ENCODE measurements around the gene HSF2.
"Not testable (repeated sequence)": the region's sequence is repeated elsewhere in the genome, so short reads cannot be mapped to it uniquely, and the experiment has no call there.

The HSF2 gene

DNA sequence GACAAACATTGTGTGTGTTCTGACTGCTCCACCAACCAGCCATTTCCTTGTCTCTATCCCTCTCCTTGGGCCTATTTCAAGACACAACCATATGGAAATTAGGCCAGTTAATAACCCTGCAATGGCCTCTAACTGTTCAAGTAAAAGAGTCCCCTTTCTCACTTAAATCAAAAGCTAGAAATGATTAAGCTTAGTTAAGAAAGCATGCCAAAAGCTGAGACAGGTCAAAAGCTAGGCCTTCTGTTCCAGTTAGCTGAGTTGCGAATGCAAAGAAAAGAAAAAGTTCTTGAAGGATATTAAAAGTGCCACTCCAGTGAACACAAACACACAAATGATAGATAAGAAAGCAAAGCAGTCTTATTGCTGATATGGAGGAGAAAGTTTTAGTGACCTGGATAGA lies 49.6 kb downstream of the HSF2 start:
- in situ Hi-C loops (cut with MboI; ENCODE audit: low sequenced_read_pairs): no loop called here

DNA sequence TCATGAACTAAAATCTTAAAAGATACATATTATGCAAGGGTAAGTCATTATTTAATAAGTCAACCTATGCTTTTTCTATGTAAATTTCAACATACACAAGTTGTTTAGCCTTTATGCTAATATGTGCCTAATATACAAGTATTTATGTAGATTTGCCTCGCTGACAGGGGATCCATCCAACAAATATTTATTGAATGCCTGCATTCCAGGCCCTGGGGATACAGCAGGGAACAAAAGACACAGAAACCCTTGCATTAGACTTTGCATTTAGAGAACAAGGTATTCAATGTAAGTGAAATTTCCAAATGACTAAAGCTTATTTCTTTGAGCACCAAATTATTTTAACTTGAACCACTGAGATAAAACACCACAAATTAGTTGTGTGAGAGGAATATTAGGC lies 53.1 kb downstream of the HSF2 start:
- in situ Hi-C loops (cut with MboI; ENCODE audit: low sequenced_read_pairs): no loop called here

- in situ Hi-C loops (cut with MboI; ENCODE audit: low sequenced_read_pairs): no loop called here
Observed at GRCh38 chr6:122454673-122455072, 55.2 kb downstream of the HSF2 start.

DNA sequence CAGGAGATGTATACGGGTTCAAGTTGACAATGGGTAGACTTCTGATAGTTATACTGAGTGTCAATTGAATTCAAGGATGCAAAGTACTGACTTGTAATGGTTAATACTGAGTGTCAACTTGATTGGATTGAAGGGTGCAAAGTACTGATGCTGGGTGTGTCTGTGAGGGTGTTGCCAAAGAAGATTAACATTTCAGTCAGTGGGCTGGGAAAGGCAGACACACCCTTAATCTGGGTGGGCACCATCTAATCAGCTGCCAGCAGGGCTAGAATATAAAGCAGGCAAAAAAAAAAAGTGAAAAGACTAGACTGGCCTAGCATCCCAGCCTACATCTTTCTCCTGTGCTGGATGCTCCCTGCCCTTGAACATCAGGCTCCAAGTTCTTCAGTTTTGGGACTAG lies 55.7 kb downstream of the HSF2 start:
- in situ Hi-C loops (cut with MboI; ENCODE audit: low sequenced_read_pairs): not testable (repeated sequence)

DNA sequence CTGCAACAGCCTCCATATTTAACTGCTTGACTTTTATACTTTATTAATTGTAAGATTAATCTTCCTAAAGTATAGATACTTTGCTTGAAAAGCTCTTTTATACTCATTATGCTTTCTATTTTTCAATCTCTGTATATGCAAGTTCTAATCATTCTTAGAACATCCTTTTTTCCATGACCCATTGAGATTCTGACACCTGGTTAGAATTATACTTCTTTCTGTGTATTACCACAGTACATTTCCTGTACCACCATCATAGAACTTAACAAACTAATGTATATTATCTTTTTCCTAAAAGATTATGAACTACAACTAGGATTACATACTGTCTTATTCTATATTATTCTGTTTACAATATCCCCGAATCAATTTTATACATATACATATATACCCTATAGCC lies 58.6 kb downstream of the HSF2 start:
- in situ Hi-C loops (cut with MboI; ENCODE audit: low sequenced_read_pairs): no loop called here

DNA sequence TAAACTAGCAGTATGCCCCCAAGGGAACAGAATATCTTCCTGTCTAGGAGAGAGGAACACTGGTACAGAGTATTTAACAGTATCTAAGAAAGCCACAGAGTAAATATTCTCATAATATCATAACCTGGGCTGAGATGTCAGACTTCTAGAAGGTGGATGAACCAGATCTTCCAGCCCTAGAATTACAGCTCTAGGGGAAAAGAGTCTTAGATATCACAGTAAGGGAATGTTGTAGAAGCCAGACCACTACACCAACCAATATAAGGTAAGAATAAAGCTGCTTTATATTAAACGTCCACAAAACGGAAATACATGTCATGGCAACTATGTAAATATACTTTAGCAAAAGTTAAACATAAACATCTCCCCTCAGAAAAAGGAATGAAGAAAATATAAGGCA lies 59.8 kb downstream of the HSF2 start:
- in situ Hi-C loops (cut with MboI; ENCODE audit: low sequenced_read_pairs): no loop called here

DNA sequence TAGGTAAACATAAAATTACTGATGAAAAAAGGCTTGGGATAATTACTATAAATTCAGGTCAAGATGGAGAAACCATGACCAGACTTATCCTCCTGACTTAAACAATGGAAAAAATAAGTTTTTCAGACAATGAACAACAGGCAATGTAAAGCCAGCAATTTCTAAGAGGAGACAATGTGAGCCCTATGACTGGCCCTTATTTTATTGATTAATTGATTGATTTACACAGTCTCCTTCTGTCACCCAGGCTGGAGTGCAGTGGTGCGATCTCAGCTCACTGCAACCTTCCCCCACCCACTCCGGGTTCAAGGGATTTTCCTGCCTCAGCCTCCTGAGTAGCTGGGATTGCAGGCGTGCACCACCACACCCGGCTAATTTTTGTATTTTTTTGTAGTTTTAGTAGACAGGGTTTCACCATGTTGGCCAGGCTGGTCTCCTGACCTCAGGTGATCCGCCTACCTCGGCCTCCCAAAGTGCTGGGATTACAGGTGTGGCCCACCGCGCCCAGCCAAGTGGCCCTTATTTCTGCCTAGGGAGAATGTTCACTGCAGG lies 60.5 kb downstream of the HSF2 start:
- in situ Hi-C loops (cut with MboI; ENCODE audit: low sequenced_read_pairs): not testable (repeated sequence)

GRCh38 chr6:122461885-122462284 lies 62.4 kb downstream of the HSF2 start:
- in situ Hi-C loops (cut with MboI; ENCODE audit: low sequenced_read_pairs): no loop called here

DNA sequence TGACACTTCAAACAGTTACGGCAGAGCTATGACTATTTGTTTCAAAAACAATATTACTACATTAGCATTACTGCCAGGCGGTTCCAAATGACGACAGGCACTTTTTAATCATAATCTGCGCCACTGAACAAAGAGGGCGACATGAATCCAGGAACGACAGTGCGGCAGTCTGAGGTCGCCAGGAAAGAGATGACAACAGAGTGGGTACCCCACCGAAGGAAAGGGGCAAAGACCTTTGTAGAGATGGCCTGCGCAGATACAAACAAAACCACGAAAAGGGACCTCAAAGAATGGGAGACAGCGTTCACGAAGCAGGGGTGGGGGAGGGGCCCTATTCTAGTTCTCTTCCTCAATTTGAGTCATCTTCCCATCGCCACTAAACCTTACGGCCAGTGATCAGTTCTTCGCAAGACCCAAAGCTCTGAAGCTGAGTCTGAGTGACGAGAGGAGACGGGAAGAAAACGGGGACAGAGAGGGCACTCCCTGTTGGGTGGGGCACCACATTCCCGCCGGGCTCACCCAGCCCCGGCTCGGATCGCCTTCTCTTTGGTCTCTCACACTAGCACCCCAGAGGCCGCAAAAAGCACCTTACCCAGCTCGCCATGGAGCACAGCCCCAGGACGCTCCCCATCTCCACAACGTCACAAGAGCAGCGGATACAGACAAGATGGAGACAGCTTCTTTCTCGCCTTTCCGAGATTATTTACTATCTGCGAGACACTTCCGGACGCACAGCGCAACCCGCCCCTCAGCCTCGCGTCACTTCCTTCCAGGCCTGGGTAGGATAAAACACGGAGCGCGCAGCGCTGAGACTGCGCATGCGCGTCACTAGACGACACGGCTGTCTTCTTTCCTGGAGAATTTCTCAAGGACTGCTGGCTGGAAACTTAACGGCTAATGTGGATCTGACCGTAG lies 71.9 kb downstream of the HSF2 start, which contains the start of gene SERINC1:
TSS of gene SERINC1 (minus strand) at position 701 of the 915 bp plus-strand sequence. CDS start at position 631, 70 bp downstream.
- in situ Hi-C loops (cut with MboI; ENCODE audit: low sequenced_read_pairs): no loop called here

- in situ Hi-C loops (cut with MboI; ENCODE audit: low sequenced_read_pairs): no loop called here
Observed at GRCh38 chr6:122472022-122472340, 72.5 kb downstream of the HSF2 start.

- in situ Hi-C loops (cut with MboI; ENCODE audit: low sequenced_read_pairs): no loop called here
Observed at GRCh38 chr6:122476131-122476530, 76.7 kb downstream of the HSF2 start.

DNA sequence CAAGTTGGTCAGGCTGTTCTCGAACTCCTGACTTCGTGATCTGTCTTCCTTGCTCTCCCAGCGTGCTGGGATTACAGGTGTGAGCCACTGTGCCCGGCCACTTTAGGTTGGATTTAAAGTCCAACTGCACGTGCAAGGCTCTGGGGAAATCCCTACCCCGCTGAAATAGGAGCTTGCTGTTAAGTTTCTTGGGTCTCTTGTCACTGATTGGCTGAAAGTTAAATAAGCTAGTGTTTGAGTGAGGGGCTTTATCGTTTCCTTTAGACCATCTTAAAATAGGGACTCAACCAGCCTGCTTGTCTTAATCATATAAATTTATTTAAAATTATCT lies 83.3 kb downstream of the HSF2 start:
- in situ Hi-C loops (cut with MboI; ENCODE audit: low sequenced_read_pairs): no loop called here
